Keratinocyte (primary cell): Measurements from ENCODE around the gene SEC31A. TPM values are rescaled to one million over a fixed set of nuclear protein-coding genes. Genes with fewer than 3 reads are reported as not detected.

ENCODE experiments used
- DNase-seq: peaks from one replicate; pipeline ENCODE4 v3.0.0-alpha.2; 2011; ENCODE audit warnings: low read depth, missing footprints, low spot score
- FAIRE-seq: peaks from 2 replicates; lab custom pipeline; 2011; peaks lifted over from hg19 to GRCh38; lab: Jason Lieb, UNC
- H2AFZ ChIP-seq: 2 replicates; pipeline ENCODE4 v1.6.0; 2012; ENCODE audit warnings: low read length, control low read depth, inconsistent platforms; ENCODE audit not compliant: control insufficient read depth
- H3K27ac ChIP-seq: 2 replicates; pipeline ENCODE4 v1.5.1; 2011; ENCODE audit warnings: low read length; ENCODE audit not compliant: control insufficient read depth, insufficient read depth
- H3K27me3 ChIP-seq: 3 replicates; pipeline ENCODE4 v1.6.0; 2011; ENCODE audit warnings: low read length; ENCODE audit not compliant: control insufficient read depth, insufficient read depth; ENCODE audit errors: extremely low read depth
- H3K36me3 ChIP-seq, 2 experiments: 2 replicates in 1 of 2; 3 replicates in 1 of 2; pipeline ENCODE4 v1.5.1; 2011; ENCODE audit warnings: low read length in 2 of 2, mild to moderate bottlenecking in 1 of 2; ENCODE audit not compliant: control insufficient read depth in 2 of 2, insufficient read depth in 2 of 2; ENCODE audit errors: extremely low read depth in 1 of 2
- H3K4me1 ChIP-seq: 3 replicates; pipeline ENCODE4 v1.5.1; 2011; ENCODE audit warnings: low read length; ENCODE audit not compliant: control insufficient read depth, insufficient read depth; ENCODE audit errors: extremely low read depth
- H3K4me2 ChIP-seq: 3 replicates; pipeline ENCODE4 v1.6.0; 2011; ENCODE audit warnings: low read depth, low read length; ENCODE audit not compliant: control insufficient read depth, insufficient read depth; ENCODE audit errors: extremely low read depth
- H3K4me3 ChIP-seq, 3 experiments: fragments of 200-600 bp in 1 of 3; sonication (generic) in 1 of 3; 2 replicates in 2 of 3; 3 replicates in 1 of 3; pipeline ENCODE4 v1.5.1; 2011 to 2016; ENCODE audit warnings: low read length in 3 of 3, mild to moderate bottlenecking in 3 of 3, control low read depth in 2 of 3, inconsistent platforms in 1 of 3, low read depth in 1 of 3, mixed read lengths in 1 of 3, mixed run types in 1 of 3, moderate library complexity in 1 of 3; ENCODE audit not compliant: control insufficient read depth in 2 of 3, insufficient read depth in 2 of 3; ENCODE audit errors: extremely low read depth in 1 of 3
- H3K79me2 ChIP-seq: 2 replicates; pipeline ENCODE4 v1.6.0; 2012; ENCODE audit warnings: low read length; ENCODE audit not compliant: control insufficient read depth, insufficient read depth
- H3K9ac ChIP-seq: 3 replicates; pipeline ENCODE4 v1.6.0; 2011; ENCODE audit warnings: low read length; ENCODE audit not compliant: control insufficient read depth, insufficient read depth; ENCODE audit errors: extremely low read depth
- H3K9me1 ChIP-seq: 3 replicates; pipeline ENCODE4 v1.6.0; 2011; ENCODE audit warnings: low read length; ENCODE audit not compliant: control insufficient read depth, insufficient read depth; ENCODE audit errors: extremely low read depth
- H3K9me3 ChIP-seq: 2 replicates; pipeline ENCODE4 v1.5.1; 2012; ENCODE audit warnings: low read depth, low read length; ENCODE audit not compliant: control insufficient read depth
- H4K20me1 ChIP-seq: 3 replicates; pipeline ENCODE4 v1.6.0; 2011; ENCODE audit warnings: low read length; ENCODE audit not compliant: control insufficient read depth, insufficient read depth; ENCODE audit errors: extremely low read depth
- CTCF ChIP-seq, 3 experiments: IDR thresholded peaks in 1 of 3; conservative IDR thresholded peaks in 1 of 3; optimal IDR thresholded peaks in 1 of 3; 2 replicates in 2 of 3; 3 replicates in 1 of 3; pipeline versions ENCODE3 to v1.5.1; 2011; ENCODE audit warnings: low read length in 3 of 3, mild to moderate bottlenecking in 3 of 3, moderate library complexity in 2 of 3, control low read depth in 1 of 3, inconsistent platforms in 1 of 3; ENCODE audit not compliant: insufficient read depth in 2 of 3; ENCODE audit errors: extremely low read depth in 1 of 3
- EZH2 ChIP-seq: IDR thresholded peaks from one replicate; pipeline ENCODE4 v1.6.1; 2012; ENCODE audit warnings: inconsistent platforms, mild to moderate bottlenecking, low read length, moderate library complexity
- dilution Hi-C: fragments of 300-500 bp; cut with MboI; formaldehyde crosslinking; loops from one replicate; pipeline ENCODE4 v1.7.0; 2020; ENCODE audit warnings: low sequenced_read_pairs; ENCODE audit not compliant: extremely low pct_ligation_motif_present
- polyA plus RNA-seq, 5 experiments: library from polyadenylated mRNA; depleted of rRNA in 3 of 5; stranded (reverse) in 3 of 5; stranded (forward) in 1 of 5; unstranded in 1 of 5; fragments of >200 nt; gene quantifications; 1 replicate in 1 of 5; 2 replicates in 3 of 5; 3 replicates in 1 of 5; pipeline versions ENCODE4 v1.2.1 to v1.2.3, GENCODE V29; 2011 to 2012; ENCODE audit warnings: missing spikeins in 2 of 5, low read depth in 1 of 5, low replicate concordance in 1 of 5

The SEC31A gene
- polyA plus RNA-seq, 1 donor (not counting 4 experiments of a cell fraction or from before 2014, with no cell fraction given): 192 TPM

DNA sequence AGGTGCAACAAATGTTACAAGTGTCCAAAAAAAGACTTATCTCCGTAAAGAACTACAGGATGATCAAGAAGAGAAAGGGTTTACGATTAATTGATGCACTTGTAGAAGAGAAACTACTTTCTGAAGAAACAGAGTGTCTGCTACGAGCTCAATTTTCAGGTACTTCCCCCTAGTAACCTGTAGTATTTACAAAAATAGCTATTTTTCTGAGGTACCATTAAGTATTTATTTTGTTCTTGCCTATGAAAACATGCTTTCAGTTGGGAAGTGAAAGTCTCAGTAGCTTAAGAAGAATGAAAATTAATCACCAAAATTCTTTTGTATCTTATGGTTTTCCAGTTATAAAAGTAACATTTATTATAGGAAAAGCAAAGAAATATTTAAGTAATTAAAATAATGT lies 15.5 kb upstream of the SEC31A start:
- Histone ChIP-seq H3K9ac (no peak overlapping the region), H3K4me1 (peaks cover 10% of the 10 kb centered on the region), H4K20me1 (no peaks in the 10 kb centered on the region), H3K4me2 (no peak overlapping the region), H2AFZ (no peak overlapping the region), H3K27me3 (no peaks in the 10 kb centered on the region), H3K9me3 (no peaks in the 10 kb centered on the region), H3K27ac (no peak overlapping the region), H3K9me1 (no peaks in the 10 kb centered on the region), H3K79me2 (peaks cover 3% of the 10 kb centered on the region), H3K4me3 (no peak overlapping the region), H3K36me3 (peaks cover 0 to 3% of the 10 kb centered on the region in 2 experiments)
- DNase-seq: no peak
- no peak for TF ChIP-seq EZH2
- no peak for TF ChIP-seq CTCF (optimal IDR thresholded peaks at IDR 0.05 in 1 of 3, IDR thresholded peaks at IDR 0.05 in 1 of 3, conservative IDR thresholded peaks at IDR 0.05 in 1 of 3; ENCODE audit: extremely low read depth in 1 of 3, insufficient read depth in 2 of 3, low read length in 3 of 3)
- FAIRE-seq: no peak
- dilution Hi-C loops: no loop called here

GRCh38 chr4:82905205-82905604 lies 14.3 kb upstream of the SEC31A start:
- H3K4me2 ChIP-seq: peak overlapping the region; percentile 57
- DNase-seq (no peak), FAIRE-seq (peak; percentile 69)
- no peak overlapping the region for H3K9ac ChIP-seq
- no peaks in the 10 kb centered on the region for H3K27me3 ChIP-seq
- H3K4me3 ChIP-seq: peak overlapping the region in 2 of 3 experiments; percentile 5 to 22
- H3K9me3 ChIP-seq: no peaks in the 10 kb centered on the region
- peaks cover 10% of the 10 kb centered on the region for H3K4me1 ChIP-seq
- no peaks in the 10 kb centered on the region for H4K20me1 ChIP-seq
- no peak overlapping the region for H2AFZ ChIP-seq
- no peak overlapping the region for H3K27ac ChIP-seq
- dilution Hi-C loops: no loop called here
- no peaks in the 10 kb centered on the region for H3K36me3 ChIP-seq
- no peak for TF ChIP-seq EZH2
- no peak for TF ChIP-seq CTCF (optimal IDR thresholded peaks at IDR 0.05 in 1 of 3, IDR thresholded peaks at IDR 0.05 in 1 of 3, conservative IDR thresholded peaks at IDR 0.05 in 1 of 3; ENCODE audit: extremely low read depth in 1 of 3, insufficient read depth in 2 of 3, low read length in 3 of 3)
- H3K79me2 ChIP-seq: peaks cover 3% of the 10 kb centered on the region
- no peaks in the 10 kb centered on the region for H3K9me1 ChIP-seq
